ENCODE results near the gene SREK1.
"Not testable (repeated sequence)": the region's sequence is repeated elsewhere in the genome, so short reads cannot be mapped to it uniquely, and the experiment has no call there.

The SREK1 gene

GRCh38 chr5:66129144-66129543 is 15.0 kb upstream of the SREK1 start:
- no peaks in the 10 kb centered on the region for H3K9me3 ChIP-seq
- H3K36me3 ChIP-seq = no peaks in the 10 kb centered on the region
- no peaks in the 10 kb centered on the region for H3K27me3 ChIP-seq
- DNase-seq = peak; percentile 35
- 0 out of 2 replicates have a peak overlapping the region, but pooled peaks have one; percentile 10 for H3K4me3 ChIP-seq (ENCODE audit: low read depth, low read length)
- TF ChIP-seq CTCF (IDR thresholded peaks at IDR 0.05; ENCODE audit: low read depth, low read length) = no peak
- H3K4me1 ChIP-seq = peaks cover 4% of the 10 kb centered on the region; the same call in 1 of the 2 replicates

GRCh38 chr5:66130493-66130892 is 13.6 kb upstream of the SREK1 start:
- H3K4me3 ChIP-seq (ENCODE audit: low read depth, low read length) = no peak overlapping the region
- no peak for DNase-seq

GRCh38 chr5:66134407-66134861 is 9.7 kb upstream of the SREK1 start:
- Histone ChIP-seq H3K27me3 (no peaks in the 10 kb centered on the region), H3K9me3 (no peaks in the 10 kb centered on the region), H3K4me3 (ENCODE audit: low read depth, low read length) (no peak overlapping the region), H3K36me3 (no peaks in the 10 kb centered on the region), H3K4me1 (no peaks in the 10 kb centered on the region)
- no peak for TF ChIP-seq CTCF (IDR thresholded peaks at IDR 0.05; ENCODE audit: low read depth, low read length)
- no peak for DNase-seq

More at GRCh38 chr5:66130493-66130892, 13.6 kb upstream of the SREK1 start:
- Histone ChIP-seq H3K27me3 (no peaks in the 10 kb centered on the region), H3K9me3 (no peaks in the 10 kb centered on the region), H3K36me3 (no peaks in the 10 kb centered on the region), H3K4me1 (peaks cover 4% of the 10 kb centered on the region; the same call in 1 of the 2 replicates)
- TF ChIP-seq CTCF (IDR thresholded peaks at IDR 0.05; ENCODE audit: low read depth, low read length) = no peak

DNA sequence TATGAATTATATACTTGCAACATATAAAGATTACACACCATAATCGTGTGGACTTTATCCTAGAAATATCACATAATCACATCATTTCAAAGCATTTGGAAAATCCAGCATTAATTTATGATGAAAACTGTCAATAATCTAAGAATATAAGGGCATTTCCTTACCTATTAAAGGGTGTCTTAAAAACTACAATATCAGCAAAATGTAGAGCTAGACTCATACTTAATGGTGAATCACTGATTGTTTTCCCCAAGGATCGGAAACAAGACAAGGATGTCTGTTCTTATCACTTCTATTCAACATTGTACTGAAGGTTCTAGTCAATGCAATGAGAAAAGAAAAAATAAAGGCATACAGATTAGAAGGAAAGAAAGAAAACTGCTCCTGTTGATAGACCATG is 8.0 kb upstream of the SREK1 start:
- Histone ChIP-seq H3K4me3 (ENCODE audit: low read depth, low read length) (no peak overlapping the region), H3K9me3 (no peaks in the 10 kb centered on the region), H3K36me3 (no peaks in the 10 kb centered on the region), H3K4me1 (no peaks in the 10 kb centered on the region), H3K27me3 (no peaks in the 10 kb centered on the region)
- TF ChIP-seq CTCF (IDR thresholded peaks at IDR 0.05; ENCODE audit: low read depth, low read length) = no peak
- DNase-seq = no peak

DNA sequence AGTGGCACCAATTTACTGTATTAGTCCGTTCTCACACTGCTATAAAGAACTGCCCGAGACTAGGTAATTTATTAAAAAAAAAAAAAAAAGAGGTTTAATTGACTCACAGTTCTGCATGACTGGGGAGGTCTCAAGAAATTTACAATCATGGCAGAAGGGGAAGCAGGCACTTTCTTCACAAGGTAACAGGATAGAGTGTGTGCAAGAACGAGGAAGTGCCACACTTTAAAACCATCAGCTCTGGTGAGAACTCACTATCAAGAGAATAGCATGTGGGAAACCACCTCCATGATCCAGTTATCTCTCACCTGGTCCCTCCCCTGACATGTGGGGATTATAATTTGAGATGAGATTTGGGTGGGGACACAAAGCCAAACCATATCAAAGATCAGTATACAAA is 7.2 kb upstream of the SREK1 start:
- H3K9me3 ChIP-seq; H3K4me3 ChIP-seq (ENCODE audit: low read depth, low read length); H3K27me3 ChIP-seq; DNase-seq; H3K36me3 ChIP-seq; H3K4me1 ChIP-seq: not testable (repeated sequence)

DNA sequence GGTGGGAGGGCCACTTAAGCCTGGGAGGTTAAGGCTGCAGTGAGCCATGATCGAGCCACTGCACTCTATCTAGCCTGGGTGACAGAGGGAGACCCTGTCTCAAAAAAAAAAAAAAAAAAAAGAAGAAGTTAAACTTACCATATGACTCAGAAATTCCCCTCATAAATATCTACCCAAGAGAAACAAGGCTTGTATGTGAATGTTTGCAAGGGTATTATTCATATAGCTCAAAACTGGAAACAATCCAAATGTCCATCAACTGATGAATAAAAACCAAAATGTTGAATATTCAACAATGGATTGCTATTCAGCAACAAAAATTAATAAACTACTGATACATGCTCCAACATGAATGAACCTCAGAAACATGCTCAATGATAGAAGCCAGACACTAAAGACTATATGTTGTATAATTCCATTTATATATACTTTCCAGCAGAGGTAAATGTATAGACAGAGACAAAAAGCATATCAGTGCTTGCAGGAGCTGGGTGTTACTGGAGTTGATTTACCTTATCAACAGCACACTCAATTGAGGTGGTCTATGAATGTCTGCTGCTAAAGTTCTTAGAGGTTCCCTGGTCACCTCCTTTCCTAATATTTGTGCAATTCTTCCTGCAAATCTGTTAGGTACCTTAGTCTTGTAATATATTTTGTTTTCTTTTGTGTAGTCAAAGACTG is 5.3 kb upstream of the SREK1 start:
- no peaks in the 10 kb centered on the region for H3K27me3 ChIP-seq
- H3K9me3 ChIP-seq = no peaks in the 10 kb centered on the region
- no peak for DNase-seq
- H3K4me1 ChIP-seq = peaks cover 4% of the 10 kb centered on the region
- no peak for TF ChIP-seq CTCF (IDR thresholded peaks at IDR 0.05; ENCODE audit: low read depth, low read length)
- H3K36me3 ChIP-seq = no peaks in the 10 kb centered on the region
- no peak overlapping the region for H3K4me3 ChIP-seq (ENCODE audit: low read depth, low read length)
